Type B pancreatic cell (in vitro differentiated cells): ENCODE results near the gene SERINC5. TPM values are rescaled to one million over a fixed set of nuclear protein-coding genes. Genes with fewer than 3 reads are reported as not detected.

Experiments
- DNase-seq: peaks from one replicate; pipeline ENCODE4 v3.0.0; 2021; ENCODE audit warnings: mixed read lengths; ENCODE audit not compliant: unreplicated experiment; ENCODE audit errors: extremely low spot score
- H3K27ac Mint-ChIP-seq: 2 replicates; pipeline ENCODE4 v1.8.0; 2021; ENCODE audit warnings: mild to moderate bottlenecking, mixed read lengths
- H3K27me3 Mint-ChIP-seq: 2 replicates; pipeline ENCODE4 v1.8.0; 2021; ENCODE audit warnings: mixed read lengths
- H3K36me3 Mint-ChIP-seq: 2 replicates; pipeline ENCODE4 v1.8.0; 2021; ENCODE audit warnings: mixed read lengths
- H3K4me1 Mint-ChIP-seq: one replicate; pipeline ENCODE4 v1.8.0; 2021; ENCODE audit warnings: mixed read lengths; ENCODE audit not compliant: unreplicated experiment
- H3K4me3 Mint-ChIP-seq: 2 replicates; pipeline ENCODE4 v1.8.0; 2021; ENCODE audit warnings: mild to moderate bottlenecking, mixed read lengths
- H3K9me3 Mint-ChIP-seq: 2 replicates; pipeline ENCODE4 v1.8.0; 2021; ENCODE audit warnings: mixed read lengths
- CTCF ChIP-seq: fragments of 200-600 bp; sonication (generic); conservative IDR thresholded peaks from 2 replicates; pipeline ENCODE4 v1.5.0; 2021; ENCODE audit warnings: antibody characterized with exemption, mild to moderate bottlenecking
- total RNA-seq: library from RNA; stranded (reverse); gene quantifications from 2 replicates; pipeline ENCODE4 v1.2.1, GENCODE V29; 2021; ENCODE audit warnings: low replicate concordance

Gene SERINC5
- total RNA-seq, 1 donor from 2014 or later: 59.0 TPM

GRCh38 chr5:80105698-80106439, 150.0 kb downstream of the SERINC5 start:
- Mint-ChIP-seq H3K4me1 (peaks cover 17% of the 10 kb centered on the region), H3K4me3 (no peak overlapping the region), H3K9me3 (peaks cover 5% of the 10 kb centered on the region), H3K27me3 (no peaks in the 10 kb centered on the region), H3K36me3 (peaks cover 4% of the 10 kb centered on the region), H3K27ac (no peak overlapping the region)
- DNase-seq: no peak
- no peak for TF ChIP-seq CTCF

- no peak for DNase-seq
- H3K27ac Mint-ChIP-seq: no peak overlapping the region
Measured at GRCh38 chr5:80103371-80103770, 152.5 kb downstream of the SERINC5 start.

GRCh38 chr5:80101993-80102392, 153.9 kb downstream of the SERINC5 start:
- no peak overlapping the region for H3K27ac Mint-ChIP-seq
- peaks cover 1% of the 10 kb centered on the region for H3K36me3 Mint-ChIP-seq
- peaks cover 5% of the 10 kb centered on the region for H3K9me3 Mint-ChIP-seq
- TF ChIP-seq CTCF: no peak
- H3K4me3 Mint-ChIP-seq: no peak overlapping the region
- H3K4me1 Mint-ChIP-seq: peaks cover 4% of the 10 kb centered on the region
- no peak for DNase-seq
- H3K27me3 Mint-ChIP-seq: no peaks in the 10 kb centered on the region

More at GRCh38 chr5:80103371-80103770, 152.5 kb downstream of the SERINC5 start:
- peaks cover 5% of the 10 kb centered on the region for H3K9me3 Mint-ChIP-seq
- peaks cover 4% of the 10 kb centered on the region for H3K4me1 Mint-ChIP-seq
- H3K36me3 Mint-ChIP-seq: peaks cover 4% of the 10 kb centered on the region
- H3K4me3 Mint-ChIP-seq: no peak overlapping the region
- no peak for TF ChIP-seq CTCF
- H3K27me3 Mint-ChIP-seq: no peaks in the 10 kb centered on the region

GRCh38 chr5:80097451-80097850, 158.4 kb downstream of the SERINC5 start:
- Mint-ChIP-seq H3K36me3 (no peaks in the 10 kb centered on the region), H3K4me1 (peaks cover 6% of the 10 kb centered on the region), H3K4me3 (no peak overlapping the region), H3K27ac (no peak overlapping the region), H3K27me3 (no peaks in the 10 kb centered on the region), H3K9me3 (no peaks in the 10 kb centered on the region)
- no peak for TF ChIP-seq CTCF
- DNase-seq: no peak

GRCh38 chr5:80094236-80094738, 161.6 kb downstream of the SERINC5 start:
- Mint-ChIP-seq H3K4me1 (peaks cover 10% of the 10 kb centered on the region), H3K36me3 (no peaks in the 10 kb centered on the region), H3K4me3 (no peak overlapping the region), H3K9me3 (no peaks in the 10 kb centered on the region), H3K27ac (peak overlapping the region; percentile 74), H3K27me3 (no peaks in the 10 kb centered on the region)
- DNase-seq: no peak
- TF ChIP-seq CTCF: no peak
